Caco-2 (cell line): ENCODE data around the gene KRT27. TPM values are rescaled to one million over a fixed set of nuclear protein-coding genes. Genes with fewer than 3 reads are reported as not detected.

Source experiments
- BruUV-seq: library from RNA; stranded (reverse); fragments of 400-500 nt; replicated peaks from 2 replicates; lab custom pipeline; 2021; lab: Mats Ljungman, UMichigan
- CTCF ChIA-PET: fragments of 300-600 bp; sonication (Branson Sonifier 250); formaldehyde crosslinking; loops from one replicate; lab custom pipeline; 2022; ENCODE audit warnings: antibody characterized with exemption; lab: Charles Lee
- POLR2A ChIA-PET: fragments of 300-600 bp; sonication (Branson Sonifier 250); formaldehyde crosslinking; loops from one replicate; lab custom pipeline; 2022; ENCODE audit warnings: antibody characterized with exemption; lab: Charles Lee
- DNase-seq, 2 experiments: peaks; one replicate each; pipeline versions ENCODE4 v3.0.0 to v3.0.0-alpha.2; 2020 to 2022
- H3K27me3 ChIP-seq: replicated peaks from 2 replicates; pipeline ENCODE4 v1.6.0; 2011; ENCODE audit warnings: low read length; ENCODE audit not compliant: control insufficient read depth, insufficient read depth
- H3K36me3 ChIP-seq: 2 replicates; pipeline ENCODE4 v1.5.1; 2011; ENCODE audit warnings: low read length; ENCODE audit not compliant: control insufficient read depth, insufficient read depth
- H3K4me1 ChIP-seq: fragments of 250-450 bp; sonication (Bioruptor Pico); 2 replicates; pipeline ENCODE4 v1.5.1; 2020; ENCODE audit warnings: mild to moderate bottlenecking
- H3K4me3 ChIP-seq: 2 replicates; pipeline ENCODE4 v1.5.1; 2011; ENCODE audit warnings: low read depth, mild to moderate bottlenecking, control low read depth, low read length
- H3K9me3 ChIP-seq: fragments of 250-450 bp; sonication (Bioruptor Pico); 2 replicates; pipeline ENCODE4 v1.5.1; 2020; ENCODE audit warnings: mild to moderate bottlenecking, moderate library complexity
- H3K27ac Mint-ChIP-seq: one replicate; pipeline ENCODE4 v1.8.0; 2022; ENCODE audit warnings: mixed read lengths; ENCODE audit not compliant: unreplicated experiment
- H3K27me3 Mint-ChIP-seq: one replicate; pipeline ENCODE4 v1.8.0; 2022; ENCODE audit warnings: mixed read lengths; ENCODE audit not compliant: insufficient read depth, unreplicated experiment
- H3K36me3 Mint-ChIP-seq: one replicate; pipeline ENCODE4 v1.8.0; 2022; ENCODE audit warnings: mild to moderate bottlenecking, mixed read lengths; ENCODE audit not compliant: insufficient read depth, unreplicated experiment
- H3K4me1 Mint-ChIP-seq: one replicate; pipeline ENCODE4 v1.8.0; 2022; ENCODE audit warnings: low read depth, mixed read lengths; ENCODE audit not compliant: unreplicated experiment
- H3K4me3 Mint-ChIP-seq: one replicate; pipeline ENCODE4 v1.8.0; 2022; ENCODE audit warnings: mild to moderate bottlenecking, moderate library complexity, mixed read lengths; ENCODE audit not compliant: unreplicated experiment
- H3K9me3 Mint-ChIP-seq: one replicate; pipeline ENCODE4 v1.8.0; 2022; ENCODE audit warnings: mixed read lengths; ENCODE audit not compliant: unreplicated experiment
- CTCF ChIP-seq, 2 experiments: fragments of 200-600 bp in 1 of 2; IDR thresholded peaks; 1 replicate in 1 of 2; 2 replicates in 1 of 2; pipeline versions ENCODE4 v1.5.1 to v1.8.0; 2011 to 2022; ENCODE audit warnings: antibody characterized with exemption in 1 of 2, control low read depth in 1 of 2, inconsistent platforms in 1 of 2, low read depth in 1 of 2, low read length in 1 of 2, mild to moderate bottlenecking in 1 of 2, moderate library complexity in 1 of 2; ENCODE audit not compliant: insufficient read depth in 1 of 2, severe bottlenecking in 1 of 2, unreplicated experiment in 1 of 2
- intact Hi-C: fragments of 100-400 bp; cut with micrococcal nuclease; formaldehyde crosslinking; loops from one replicate; pipeline ENCODE4 v1.10.0; 2022; ENCODE audit not compliant: unreplicated experiment
- total RNA-seq: library from RNA; stranded (reverse); gene quantifications from 2 replicates; pipeline ENCODE4 v1.2.3, GENCODE V29; 2022

Gene KRT27
- total RNA-seq, 1 experiment from 2014 or later = not detected

GRCh38 chr17:40765657-40766056 lies 16.7 kb downstream of the KRT27 start:
- CTCF ChIA-PET = no interaction called here
- intact Hi-C loops = no loop called here

GRCh38 chr17:40763752-40764151 lies 18.6 kb downstream of the KRT27 start:
- no TSS peak for BruUV-seq
- Histone ChIP-seq H3K36me3 (no peaks in the 10 kb centered on the region), H3K4me1 (no peaks in the 10 kb centered on the region), H3K9me3 (peaks cover 34% of the 10 kb centered on the region), H3K27me3 (no peaks in the 10 kb centered on the region), H3K4me3 (no peak overlapping the region)
- intact Hi-C loops = no loop called here
- Mint-ChIP-seq H3K27me3 (peaks cover 4% of the 10 kb centered on the region), H3K4me1 (no peaks in the 10 kb centered on the region), H3K9me3 (peaks cover 44% of the 10 kb centered on the region), H3K4me3 (no peak overlapping the region), H3K36me3 (no peaks in the 10 kb centered on the region), H3K27ac (no peak overlapping the region)
- CTCF ChIA-PET = no interaction called here
- POLR2A ChIA-PET = no interaction called here
- no peak for TF ChIP-seq CTCF (IDR thresholded peaks at IDR 0.05; ENCODE audit: insufficient read depth in 1 of 2, low read depth in 1 of 2, low read length in 1 of 2, severe bottlenecking in 1 of 2, unreplicated experiment in 1 of 2)
- no peak for DNase-seq

More at GRCh38 chr17:40765657-40766056, 16.7 kb downstream of the KRT27 start:
- BruUV-seq = no TSS peak
- Mint-ChIP-seq H3K27ac (no peak overlapping the region), H3K27me3 (peaks cover 4% of the 10 kb centered on the region), H3K4me3 (no peak overlapping the region), H3K36me3 (no peaks in the 10 kb centered on the region), H3K4me1 (no peaks in the 10 kb centered on the region), H3K9me3 (peaks cover 25% of the 10 kb centered on the region)
- TF ChIP-seq CTCF (IDR thresholded peaks at IDR 0.05; ENCODE audit: insufficient read depth in 1 of 2, low read depth in 1 of 2, low read length in 1 of 2, severe bottlenecking in 1 of 2, unreplicated experiment in 1 of 2) = no peak
- no peaks in the 10 kb centered on the region for H3K4me1 ChIP-seq
- H3K9me3 ChIP-seq = peaks cover 17% of the 10 kb centered on the region
- POLR2A ChIA-PET = no interaction called here
- DNase-seq = no peak
- H3K36me3 ChIP-seq = no peaks in the 10 kb centered on the region
- peaks cover 1% of the 10 kb centered on the region; the same call in 1 of the 2 replicates for H3K27me3 ChIP-seq
- H3K4me3 ChIP-seq = no peak overlapping the region

GRCh38 chr17:40760105-40761016 lies 22.0 kb downstream of the KRT27 start:
- Mint-ChIP-seq H3K36me3 (no peaks in the 10 kb centered on the region), H3K4me3 (no peak overlapping the region), H3K27me3 (peaks cover 13% of the 10 kb centered on the region), H3K27ac (no peak overlapping the region), H3K9me3 (peaks cover 59% of the 10 kb centered on the region), H3K4me1 (no peaks in the 10 kb centered on the region)
- intact Hi-C loops = no loop called here
- Histone ChIP-seq H3K4me1 (no peaks in the 10 kb centered on the region), H3K9me3 (peaks cover 38% of the 10 kb centered on the region), H3K27me3 (no peaks in the 10 kb centered on the region), H3K4me3 (no peak overlapping the region), H3K36me3 (no peaks in the 10 kb centered on the region)
- TF ChIP-seq CTCF (IDR thresholded peaks at IDR 0.05; ENCODE audit: insufficient read depth in 1 of 2, low read depth in 1 of 2, low read length in 1 of 2, severe bottlenecking in 1 of 2, unreplicated experiment in 1 of 2) = no peak
- BruUV-seq = no TSS peak
- POLR2A ChIA-PET = no interaction called here
- no peak for DNase-seq
- CTCF ChIA-PET = interaction anchor here (1.0 kb wide), 1 partner anchor 145 kb away, joined by 3 read pairs; no protein-coding TSS in a partner anchor
